DMS79 treated with DMSO at 0.1 percent for 48 hours (cell line): ENCODE data around the gene ZNG1A.
"Not testable (repeated sequence)": the region's sequence is repeated elsewhere in the genome, so short reads cannot be mapped to it uniquely, and the experiment has no call there.

Source experiments
- DNase-seq: peaks from one replicate; lab custom pipeline; 2025; lab: John Stamatoyannopoulos, UW

ZNG1A gene

GRCh38 chr9:178140-178825 lies 573 bp downstream of the ZNG1A start:
- not testable (repeated sequence) for DNase-seq

- DNase-seq = not testable (repeated sequence)
Observed at GRCh38 chr9:169757-170156, 9.1 kb downstream of the ZNG1A start.

GRCh38 chr9:159871-160270 lies 19.0 kb downstream of the ZNG1A start:
- not testable (repeated sequence) for DNase-seq

GRCh38 chr9:151173-151572 lies 27.7 kb downstream of the ZNG1A start:
- DNase-seq = not testable (repeated sequence)

GRCh38 chr9:139880-140279 lies 39.0 kb downstream of the ZNG1A start:
- not testable (repeated sequence) for DNase-seq

GRCh38 chr9:117995-118467 lies 60.8 kb downstream of the ZNG1A start, which contains the start of gene FOXD4:
Gene FOXD4, minus strand, starts transcription at chr9:118417. Its CDS starts 298 bp downstream, at chr9:118119.
- DNase-seq = not testable (repeated sequence)

GRCh38 chr9:117144-117994 lies 61.5 kb downstream of the ZNG1A start:
- DNase-seq = not testable (repeated sequence)

GRCh38 chr9:116239-117077 lies 62.4 kb downstream of the ZNG1A start:
- DNase-seq = not testable (repeated sequence)

GRCh38 chr9:115118-115451 lies 63.8 kb downstream of the ZNG1A start:
- not testable (repeated sequence) for DNase-seq

- DNase-seq = peak; percentile 32
Observed at GRCh38 chr9:114267-115117, 64.4 kb downstream of the ZNG1A start.

GRCh38 chr9:113468-114266 lies 65.2 kb downstream of the ZNG1A start:
- DNase-seq = not testable (repeated sequence)

- not testable (repeated sequence) for DNase-seq
Observed at GRCh38 chr9:112589-113467, 66.0 kb downstream of the ZNG1A start.

GRCh38 chr9:110672-111071 lies 68.2 kb downstream of the ZNG1A start:
- DNase-seq = not testable (repeated sequence)

GRCh38 chr9:109540-109939 lies 69.3 kb downstream of the ZNG1A start:
- not testable (repeated sequence) for DNase-seq

- not testable (repeated sequence) for DNase-seq
Observed at GRCh38 chr9:108742-109495, 69.9 kb downstream of the ZNG1A start.

- not testable (repeated sequence) for DNase-seq
Observed at GRCh38 chr9:105991-106390, 72.9 kb downstream of the ZNG1A start.

- DNase-seq = not testable (repeated sequence)
Observed at GRCh38 chr9:100430-100829, 78.4 kb downstream of the ZNG1A start.

- not testable (repeated sequence) for DNase-seq
Observed at GRCh38 chr9:99867-100266, 79.0 kb downstream of the ZNG1A start.
